LNCAP (cell line): ENCODE results near the gene SPG7.

Experiments used
- TF ChIP-seq, protein P1 (sequence below): fragments of 450-650 bp; IDR thresholded peaks from 2 replicates; pipeline ENCODE4 v1.5.1; 2017; ENCODE audit warnings: mild to moderate bottlenecking

The SPG7 gene

DNA sequence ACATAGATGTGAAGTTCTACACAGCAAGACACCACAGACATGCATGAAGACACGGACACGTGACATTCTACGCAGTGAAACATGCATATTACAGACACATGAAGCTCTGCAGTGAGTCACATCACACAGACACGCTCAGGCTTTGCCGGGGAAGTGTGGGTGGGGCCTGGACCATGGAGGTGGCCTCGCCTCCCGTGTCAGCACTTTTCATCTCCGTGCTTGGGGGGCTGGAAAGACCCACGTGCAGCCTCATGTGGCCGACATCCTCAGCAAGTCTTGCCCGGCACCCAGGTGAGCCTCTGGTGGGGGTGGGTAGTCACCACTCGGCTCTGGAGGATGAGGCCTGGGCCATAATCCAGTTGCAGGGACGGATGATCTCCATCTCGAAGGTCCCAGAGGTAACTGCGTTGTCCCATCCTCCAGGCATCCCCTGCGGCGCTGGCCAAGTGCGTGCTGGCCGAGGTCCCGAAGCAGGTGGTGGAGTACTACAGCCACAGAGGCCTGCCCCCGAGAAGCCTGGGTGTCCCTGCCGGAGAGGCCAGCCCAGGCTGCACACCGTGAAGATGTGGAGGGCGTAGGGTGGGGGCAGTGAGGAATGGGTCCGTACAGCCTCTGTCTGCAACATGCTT lies 88.0 kb downstream of the SPG7 start:
- TF ChIP-seq, protein P1, sequence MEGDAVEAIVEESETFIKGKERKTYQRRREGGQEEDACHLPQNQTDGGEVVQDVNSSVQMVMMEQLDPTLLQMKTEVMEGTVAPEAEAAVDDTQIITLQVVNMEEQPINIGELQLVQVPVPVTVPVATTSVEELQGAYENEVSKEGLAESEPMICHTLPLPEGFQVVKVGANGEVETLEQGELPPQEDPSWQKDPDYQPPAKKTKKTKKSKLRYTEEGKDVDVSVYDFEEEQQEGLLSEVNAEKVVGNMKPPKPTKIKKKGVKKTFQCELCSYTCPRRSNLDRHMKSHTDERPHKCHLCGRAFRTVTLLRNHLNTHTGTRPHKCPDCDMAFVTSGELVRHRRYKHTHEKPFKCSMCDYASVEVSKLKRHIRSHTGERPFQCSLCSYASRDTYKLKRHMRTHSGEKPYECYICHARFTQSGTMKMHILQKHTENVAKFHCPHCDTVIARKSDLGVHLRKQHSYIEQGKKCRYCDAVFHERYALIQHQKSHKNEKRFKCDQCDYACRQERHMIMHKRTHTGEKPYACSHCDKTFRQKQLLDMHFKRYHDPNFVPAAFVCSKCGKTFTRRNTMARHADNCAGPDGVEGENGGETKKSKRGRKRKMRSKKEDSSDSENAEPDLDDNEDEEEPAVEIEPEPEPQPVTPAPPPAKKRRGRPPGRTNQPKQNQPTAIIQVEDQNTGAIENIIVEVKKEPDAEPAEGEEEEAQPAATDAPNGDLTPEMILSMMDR = no peak

DNA sequence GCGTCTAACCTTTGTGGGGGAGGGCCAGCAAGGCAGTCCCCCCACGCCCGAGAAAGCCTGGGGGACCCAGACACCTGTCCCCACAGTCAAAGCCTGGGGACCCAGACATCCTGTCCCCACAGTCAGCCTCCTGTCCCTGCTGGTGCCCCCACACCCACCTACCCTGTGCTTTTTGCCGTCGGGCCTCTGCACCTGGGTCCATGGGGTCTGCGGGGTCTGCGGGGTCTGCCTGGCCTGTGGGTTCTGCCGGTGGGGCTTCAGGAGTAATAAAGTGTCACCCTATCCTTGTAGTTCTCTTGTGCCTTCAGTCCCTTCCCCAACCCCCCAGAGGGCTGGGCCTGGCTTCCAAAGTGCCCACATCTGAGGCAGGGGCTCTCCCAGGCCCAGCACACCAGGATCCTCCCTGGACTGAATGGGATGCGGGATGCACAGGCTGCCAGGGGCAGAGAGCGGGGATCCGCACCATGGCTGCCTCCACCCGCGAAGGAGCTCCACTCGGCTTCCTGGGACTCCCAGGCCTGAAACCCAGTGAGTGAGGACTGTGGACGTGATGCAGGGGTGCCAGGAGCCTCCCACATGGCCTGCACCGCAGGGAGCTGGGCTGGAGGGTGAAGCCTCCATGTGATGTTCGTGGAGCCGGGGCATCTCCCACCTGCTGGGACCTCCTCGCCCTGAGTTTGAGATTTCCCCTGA lies 88.9 kb downstream of the SPG7 start:
- TF ChIP-seq, protein P1 = no peak

DNA sequence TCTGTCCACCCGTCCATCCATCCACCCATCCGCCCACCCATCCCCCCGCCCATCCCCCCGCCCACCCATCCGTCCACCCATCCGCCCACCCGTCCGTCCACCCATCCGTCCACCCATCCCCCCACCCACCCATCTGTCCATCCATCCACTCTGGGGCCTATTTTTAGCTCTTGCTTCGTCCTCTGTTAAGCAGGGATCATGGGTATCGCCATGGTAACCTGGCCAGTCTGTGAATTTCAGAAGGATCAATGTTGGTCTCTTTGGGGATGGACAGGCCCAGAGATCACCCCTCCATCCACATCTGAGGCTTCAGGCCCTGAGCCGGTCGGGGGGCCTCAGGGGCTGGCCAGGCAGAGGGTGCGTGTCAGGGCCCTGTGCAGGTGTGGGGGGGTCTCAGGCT lies 90.0 kb downstream of the SPG7 start:
- TF ChIP-seq, protein P1 = no peak

DNA sequence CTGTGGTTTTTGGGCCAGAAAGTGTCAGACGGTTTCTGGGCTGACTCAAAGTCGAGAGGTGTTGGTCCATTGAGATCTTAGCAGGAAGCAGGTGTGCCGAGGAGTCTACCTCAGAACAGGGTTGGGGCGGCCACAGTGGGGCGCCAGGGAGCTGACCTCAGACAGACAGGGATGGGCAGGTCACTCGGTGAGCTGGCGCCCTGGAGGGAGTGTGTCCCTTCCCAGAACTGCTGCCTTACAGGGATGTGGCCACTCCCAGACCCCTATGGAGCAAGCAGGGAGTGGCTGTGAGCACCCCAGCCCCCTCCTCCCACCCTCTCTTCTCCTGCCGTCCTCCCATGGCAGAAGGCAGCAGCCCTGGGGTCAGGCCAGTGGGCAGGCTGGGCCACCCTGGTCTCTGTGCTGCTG lies 91.3 kb downstream of the SPG7 start:
- TF ChIP-seq, protein P1 = peak; percentile 49

DNA sequence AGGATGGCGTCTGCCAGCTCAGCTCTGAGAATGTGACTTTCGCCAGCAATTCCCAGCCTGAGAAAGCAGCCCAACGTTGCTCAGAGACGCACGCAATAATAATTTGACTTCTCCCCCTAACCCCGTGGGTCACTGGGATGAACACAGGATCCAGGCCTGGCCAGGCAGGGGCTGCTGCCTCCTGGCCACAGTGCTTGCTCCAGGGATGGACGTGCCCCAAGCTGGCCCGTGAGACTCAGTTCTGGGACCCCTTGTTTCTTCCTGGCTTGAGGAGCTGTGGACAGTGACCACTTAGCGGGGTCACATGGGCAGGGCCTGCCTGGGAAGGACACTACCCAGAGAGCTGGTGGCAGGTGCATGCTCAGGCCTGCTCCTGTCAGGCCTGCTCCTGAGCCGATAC lies 91.7 kb downstream of the SPG7 start:
- TF ChIP-seq, protein P1 = no peak

DNA sequence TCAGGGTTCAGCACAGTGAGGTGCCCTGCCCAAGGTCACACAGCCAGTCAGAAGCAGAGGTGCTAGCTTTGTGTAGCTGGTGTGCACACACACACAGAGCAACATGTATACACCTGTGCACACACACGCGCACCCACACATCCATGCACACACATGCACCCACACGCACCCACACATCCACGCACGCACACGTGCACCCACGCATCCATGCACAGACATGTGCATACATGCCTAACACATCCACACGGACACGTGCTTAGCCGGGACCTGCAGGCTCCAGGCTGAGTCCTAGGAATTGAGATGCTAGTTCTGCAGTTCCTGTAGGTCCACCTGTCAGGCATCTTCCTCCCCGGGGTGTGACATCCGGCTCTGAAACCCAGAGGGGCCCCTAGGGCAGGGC lies 92.2 kb downstream of the SPG7 start:
- TF ChIP-seq, protein P1 = no peak

DNA sequence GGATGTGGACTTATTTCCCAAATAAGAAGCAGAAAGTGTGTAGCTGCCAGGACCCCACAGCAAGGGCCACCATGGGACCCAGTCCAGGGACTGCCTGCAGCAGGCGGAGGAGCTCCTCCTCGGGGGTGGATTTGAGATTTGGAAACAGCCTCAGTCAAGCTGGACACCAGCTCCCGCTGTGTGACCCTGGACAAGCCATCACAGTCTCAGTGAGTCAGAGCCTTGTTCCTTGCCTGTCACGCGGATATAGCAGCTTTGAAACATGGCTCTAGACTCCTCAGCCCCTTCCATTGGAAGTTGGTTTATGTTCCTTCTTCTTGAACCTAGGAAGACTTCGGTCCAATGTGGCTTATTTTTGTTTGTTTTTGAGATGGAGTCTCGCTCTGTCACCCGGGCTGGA lies 92.8 kb downstream of the SPG7 start:
- TF ChIP-seq, protein P1 = no peak
